ENCODE data around the gene BICC1. TPM values are rescaled to one million over a fixed set of nuclear protein-coding genes. Genes with fewer than 3 reads are reported as not detected.
A peak's percentile ranks its signal among the peaks of the same experiment; 100 is the strongest.

Gene BICC1
- total RNA-seq, 1 donor from 2014 or later, result 42.1 TPM

GRCh38 chr10:58631715-58632114, 119.0 kb downstream of the BICC1 start:
- DNase-seq (ENCODE audit: low spot score), result no peak
- ATAC-seq, result peak; percentile 57
- intact Hi-C loops (cut with DNase I), result no loop called here

DNA sequence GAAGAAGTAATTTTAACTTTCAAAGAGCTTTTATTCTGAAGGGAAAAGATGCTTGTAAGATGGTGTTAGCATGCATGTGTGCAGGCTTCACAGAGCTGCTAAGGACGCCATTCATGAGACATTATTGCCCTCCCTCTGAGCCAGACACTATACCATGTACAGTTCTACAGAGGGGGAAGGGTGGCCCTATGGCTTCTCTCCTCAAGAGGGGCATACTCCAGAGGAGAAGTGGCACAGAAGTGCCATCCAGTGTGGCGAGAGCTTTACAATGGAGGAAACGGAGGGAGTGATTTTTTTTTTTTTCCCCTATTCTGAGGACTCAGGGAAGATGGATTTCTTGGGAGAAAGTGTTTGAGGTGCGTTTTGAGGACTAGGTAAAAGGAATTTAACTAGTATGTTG, 119.5 kb downstream of the BICC1 start:
- DNase-seq (ENCODE audit: low spot score) (no peak), ATAC-seq (peak; percentile 51)
- intact Hi-C loops (cut with DNase I), result no loop called here

- ATAC-seq (peak; percentile 52), DNase-seq (ENCODE audit: low spot score) (no peak)
- intact Hi-C loops (cut with DNase I), result no loop called here
Measured at GRCh38 chr10:58637352-58637751, 124.7 kb downstream of the BICC1 start.

GRCh38 chr10:58638388-58638787, 125.7 kb downstream of the BICC1 start:
- peak; percentile 34 for ATAC-seq
- intact Hi-C loops (cut with DNase I), result no loop called here
- no peak for DNase-seq (ENCODE audit: low spot score)

DNA sequence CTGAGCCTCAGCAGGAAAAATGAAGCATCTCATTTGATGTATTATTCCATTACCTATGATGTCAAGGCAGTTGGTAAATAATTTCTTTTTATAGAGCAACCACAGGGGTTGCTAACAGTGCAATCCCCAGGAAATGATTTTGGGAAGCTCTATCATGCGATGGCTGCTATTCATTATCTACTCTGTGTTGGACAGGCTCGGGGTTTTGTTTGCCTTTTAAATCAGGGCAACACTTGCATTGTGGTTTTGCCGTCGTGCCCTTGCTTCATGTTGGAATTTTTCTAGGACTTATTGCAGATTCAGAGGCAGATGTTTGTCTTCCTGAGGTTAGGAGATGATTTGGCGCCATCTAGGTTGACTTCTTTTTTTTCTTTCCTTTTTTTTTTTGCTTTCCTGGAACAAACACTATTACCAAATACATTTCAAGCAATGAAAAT, 128.4 kb downstream of the BICC1 start:
- intact Hi-C loops (cut with DNase I), result no loop called here
- no peak for DNase-seq (ENCODE audit: low spot score)
- ATAC-seq, result peak; percentile 71

- intact Hi-C loops (cut with DNase I), result no loop called here
- DNase-seq (ENCODE audit: low spot score), result no peak
- no peak for ATAC-seq
Measured at GRCh38 chr10:58641708-58642107, 129.0 kb downstream of the BICC1 start.

DNA sequence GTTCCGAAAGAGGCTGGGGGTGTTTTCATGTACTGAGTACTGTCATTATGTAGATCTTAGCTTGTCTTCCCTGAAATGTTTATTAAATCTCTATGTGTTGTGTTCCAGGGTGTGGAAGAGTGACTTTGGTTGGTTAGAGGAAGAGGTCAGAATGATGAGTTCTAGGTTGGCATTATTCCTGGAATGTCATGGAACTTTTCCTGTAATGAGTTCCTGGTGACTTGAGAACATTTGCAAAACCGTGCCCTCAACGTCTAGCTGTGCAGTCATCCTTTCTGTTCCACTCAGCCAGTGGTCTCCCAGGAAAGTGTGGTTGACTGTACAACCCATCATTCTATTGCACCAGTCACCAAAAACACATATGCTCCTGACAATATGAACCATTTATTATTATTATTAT, 129.6 kb downstream of the BICC1 start:
- intact Hi-C loops (cut with DNase I), result no loop called here
- ATAC-seq, result no peak
- DNase-seq (ENCODE audit: low spot score), result no peak

GRCh38 chr10:58642916-58643428, 130.3 kb downstream of the BICC1 start:
- intact Hi-C loops (cut with DNase I), result no loop called here
- ATAC-seq, result no peak
- DNase-seq (ENCODE audit: low spot score), result no peak

DNA sequence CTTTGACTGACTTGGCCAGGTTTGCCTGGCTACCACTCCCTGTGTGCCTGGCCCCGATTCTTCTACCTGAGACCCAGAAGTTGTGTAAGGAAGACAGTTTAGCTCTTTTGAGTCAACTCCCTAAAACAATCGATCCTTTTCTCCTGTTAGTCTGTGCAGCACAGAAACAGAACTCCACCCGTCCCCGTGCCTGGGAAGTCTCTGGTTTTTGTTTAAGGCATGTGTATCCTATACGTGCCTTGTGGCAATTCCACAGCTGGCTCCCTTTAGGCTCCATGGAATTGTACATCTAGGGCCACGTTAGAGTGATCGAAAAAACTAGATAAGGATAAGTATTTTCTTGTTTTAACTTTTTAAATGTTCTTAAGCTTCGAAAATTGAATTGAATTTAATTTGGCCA, 131.6 kb downstream of the BICC1 start:
- intact Hi-C loops (cut with DNase I), result no loop called here
- DNase-seq (ENCODE audit: low spot score) (no peak), ATAC-seq (no peak)

DNA sequence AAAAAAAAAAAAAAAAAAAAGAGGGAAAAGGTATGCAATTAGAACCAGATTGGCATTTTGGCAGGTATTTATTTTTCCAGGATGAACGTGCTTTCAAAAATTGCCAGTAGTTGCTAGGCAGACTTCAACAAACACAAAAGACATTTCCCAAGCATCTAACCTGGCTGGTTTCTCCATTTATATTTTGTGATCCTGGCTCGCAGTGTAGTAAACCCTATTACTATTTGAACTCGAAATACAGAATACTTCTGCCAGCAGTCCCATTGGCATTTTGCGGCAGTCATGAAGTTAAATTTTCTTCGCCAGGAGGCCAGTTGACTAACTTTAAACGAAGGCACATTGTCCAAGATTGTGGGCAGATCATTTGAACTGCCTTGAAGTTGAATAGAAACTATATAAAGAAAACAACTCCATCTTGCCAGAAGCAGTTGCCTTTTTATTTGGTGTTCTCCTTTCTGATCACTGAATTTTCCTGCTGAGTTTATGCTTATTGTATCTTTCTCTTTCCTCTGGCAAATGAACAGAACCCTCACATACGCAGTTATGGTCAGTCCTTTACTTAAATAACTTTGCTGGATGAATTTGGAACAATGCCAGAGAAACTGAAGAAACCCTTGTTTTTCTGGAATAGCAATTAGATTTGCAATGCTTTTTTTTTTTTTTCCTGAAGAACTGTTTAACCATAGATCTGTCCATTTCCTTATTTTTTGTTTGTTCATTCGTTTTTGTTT, 132.9 kb downstream of the BICC1 start:
- intact Hi-C loops (cut with DNase I), result no loop called here
- DNase-seq (ENCODE audit: low spot score), result no peak
- no peak for ATAC-seq

- intact Hi-C loops (cut with DNase I), result no loop called here
- DNase-seq (ENCODE audit: low spot score), result no peak
- ATAC-seq, result no peak
Measured at GRCh38 chr10:58647376-58648112, 134.9 kb downstream of the BICC1 start.

GRCh38 chr10:58648131-58648530, 135.5 kb downstream of the BICC1 start:
- DNase-seq (ENCODE audit: low spot score), result no peak
- intact Hi-C loops (cut with DNase I), result no loop called here
- ATAC-seq, result no peak

GRCh38 chr10:58651040-58651439, 138.4 kb downstream of the BICC1 start:
- DNase-seq (ENCODE audit: low spot score), result no peak
- peak; percentile 86 for ATAC-seq
- intact Hi-C loops (cut with DNase I), result no loop called here

- DNase-seq (ENCODE audit: low spot score) (no peak), ATAC-seq (no peak)
- intact Hi-C loops (cut with DNase I), result no loop called here
Measured at GRCh38 chr10:58651742-58652141, 139.1 kb downstream of the BICC1 start.

- intact Hi-C loops (cut with DNase I), result no loop called here
- DNase-seq (ENCODE audit: low spot score) (no peak), ATAC-seq (peak; percentile 53)
Measured at GRCh38 chr10:58653139-58653538, 140.5 kb downstream of the BICC1 start.

DNA sequence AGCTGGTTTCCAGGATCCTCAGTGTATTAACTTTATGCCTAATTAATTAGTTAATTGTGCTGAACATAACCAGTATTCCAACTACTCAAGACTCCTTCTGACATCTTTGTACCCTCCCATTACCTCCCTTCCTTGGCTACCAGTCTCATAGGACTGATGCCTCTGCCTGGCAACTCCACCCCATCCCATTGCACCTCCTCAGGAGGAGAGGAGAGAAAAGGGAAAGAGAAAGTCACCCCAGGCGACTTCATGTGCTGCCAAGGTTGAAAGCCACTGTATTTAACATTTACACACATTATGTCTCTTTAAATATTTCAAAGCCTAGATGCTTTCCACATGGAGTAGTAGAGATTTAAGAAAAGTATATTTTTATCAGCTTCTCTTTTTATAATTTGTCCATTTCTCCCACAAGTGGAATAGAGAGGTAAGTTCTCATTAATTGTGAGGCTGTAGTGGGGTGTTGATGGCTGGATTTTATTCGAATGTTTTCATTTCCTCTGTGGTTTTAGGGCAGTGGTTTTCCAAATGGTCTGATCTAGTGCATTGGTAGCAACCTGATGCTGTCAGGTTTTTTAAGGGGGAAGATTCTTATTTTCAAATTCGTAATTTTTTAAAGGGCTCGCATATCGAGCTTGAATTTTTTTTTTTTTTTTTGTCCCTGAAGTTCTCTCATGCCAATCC, 148.0 kb downstream of the BICC1 start:
- no peak for DNase-seq (ENCODE audit: low spot score)
- intact Hi-C loops (cut with DNase I), result no loop called here
- no peak for ATAC-seq

DNA sequence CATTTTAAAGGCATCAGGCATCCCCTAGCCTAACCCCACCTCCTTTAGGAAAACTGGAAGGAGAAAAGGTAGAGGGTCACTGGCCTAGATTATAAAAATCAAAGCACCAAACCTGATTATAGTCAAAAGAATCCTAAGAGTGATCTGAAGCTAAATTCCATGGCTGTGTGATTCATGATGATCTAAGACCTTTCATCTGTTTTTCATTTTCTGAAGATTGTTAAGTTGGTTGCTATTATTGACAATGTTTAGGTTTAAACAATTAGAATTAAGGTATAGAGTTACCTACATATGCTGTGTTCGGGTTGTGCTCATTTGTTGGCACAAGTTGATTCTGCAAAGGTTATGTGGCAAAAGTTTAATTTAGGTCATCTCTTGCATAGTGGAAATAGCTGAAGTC, 148.7 kb downstream of the BICC1 start:
- intact Hi-C loops (cut with DNase I), result no loop called here
- ATAC-seq (peak; percentile 30), DNase-seq (ENCODE audit: low spot score) (no peak)

DNA sequence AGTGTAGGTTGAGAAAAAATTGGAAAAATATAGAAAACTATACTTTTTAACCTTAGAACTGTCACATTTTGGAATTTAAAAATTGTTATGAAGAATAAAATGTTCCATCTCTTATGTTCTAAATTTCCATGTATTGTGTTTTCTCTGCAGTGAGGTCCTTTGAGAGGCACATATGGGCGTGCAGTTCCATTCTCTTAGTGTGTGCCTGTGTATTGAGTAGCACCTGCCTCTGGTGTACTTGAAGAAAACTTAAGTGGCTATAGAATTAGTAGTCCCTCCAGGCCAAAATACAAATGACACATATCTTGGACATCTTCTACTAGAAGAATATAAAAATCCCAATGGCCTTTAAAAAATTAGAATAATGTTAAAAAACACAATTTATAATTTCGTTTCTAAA, 149.2 kb downstream of the BICC1 start:
- ATAC-seq (no peak), DNase-seq (ENCODE audit: low spot score) (no peak)
- intact Hi-C loops (cut with DNase I), result no loop called here

- DNase-seq (ENCODE audit: low spot score) (no peak), ATAC-seq (peak; percentile 92)
- intact Hi-C loops (cut with DNase I), result no loop called here
Measured at GRCh38 chr10:58662314-58662713, 149.6 kb downstream of the BICC1 start.

DNA sequence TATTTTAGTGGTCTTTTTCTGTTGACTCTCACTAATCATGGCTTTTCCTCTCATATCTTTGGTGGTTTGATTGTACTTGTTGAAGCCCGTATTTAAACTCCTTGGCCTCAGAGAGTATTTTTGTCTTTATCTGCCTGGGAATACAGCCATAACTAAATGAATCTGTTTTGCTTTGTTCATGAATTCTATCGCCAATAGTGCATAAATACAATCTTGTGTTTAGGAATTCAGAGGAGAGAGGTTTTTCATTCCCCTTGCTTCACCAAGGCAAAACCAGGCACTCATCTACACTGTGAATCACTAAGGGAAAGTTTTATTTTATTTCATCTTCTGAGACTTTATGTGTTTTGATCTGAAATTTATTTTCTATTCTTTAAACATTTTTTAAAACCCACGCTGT, 152.7 kb downstream of the BICC1 start:
- DNase-seq (ENCODE audit: low spot score) (no peak), ATAC-seq (no peak)
- intact Hi-C loops (cut with DNase I), result no loop called here
